HCT116 (cell line): ENCODE measurements around the gene CALHM1. TPM values are rescaled to one million over a fixed set of nuclear protein-coding genes. Genes with fewer than 3 reads are reported as not detected.
"Not testable (repeated sequence)": the region's sequence is repeated elsewhere in the genome, so short reads cannot be mapped to it uniquely, and the experiment has no call there.

Experiments used
- ATAC-seq: fragments of 200-7000 bp; cut with Tn5 transposase; 2 replicates; pipeline ENCODE4 v1.9.1; 2020; ENCODE audit warnings: mild to moderate bottlenecking, moderate library complexity
- BruUV-seq: library from RNA; stranded (reverse); fragments of 400-500 nt; replicated peaks from 2 replicates; lab custom pipeline; 2021; lab: Mats Ljungman, UMichigan
- CTCF ChIA-PET: fragments of 300-600 bp; sonication (Branson Sonifier 250); formaldehyde crosslinking; loops from one replicate; lab custom pipeline; 2021; ENCODE audit warnings: antibody characterized with exemption; lab: Charles Lee
- POLR2A ChIA-PET: fragments of 300-600, 350-600 bp; sonication (Branson Sonifier 250); formaldehyde crosslinking; loops from one replicate; lab custom pipeline; 2021; ENCODE audit warnings: antibody characterized with exemption; lab: Charles Lee
- RAD21 ChIA-PET, 2 experiments: fragments of 300-600 bp; sonication (Branson Sonifier 250); formaldehyde crosslinking; loops; one replicate each; lab custom pipeline; 2023; ENCODE audit warnings: low total read pairs in 2 of 2; ENCODE audit not compliant: uncharacterized antibody in 2 of 2, unreplicated experiment in 2 of 2, low non-redundant PET in 1 of 2; lab: Charles Lee
- DNase-seq: peaks from one replicate; pipeline ENCODE4 v3.0.0-alpha.2; 2010; ENCODE audit warnings: low read depth, low spot score
- H2AFZ ChIP-seq: fragments of 200-600 bp; shearing (Covaris generic), sonication (generic); 2 replicates; pipeline ENCODE4 v1.6.1; 2017; ENCODE audit warnings: low read depth, mixed run types, mixed read lengths, antibody characterized with exemption, low read length; ENCODE audit not compliant: poor library complexity, severe bottlenecking
- H3K27ac ChIP-seq: 2 replicates; pipeline ENCODE4 v1.5.1; 2012; ENCODE audit warnings: low read depth, low read length
- H3K27me3 ChIP-seq: fragments of 200-600 bp; sonication (generic); 2 replicates; pipeline ENCODE4 v1.6.1; 2016; ENCODE audit warnings: mixed run types, low read length, mixed read lengths; ENCODE audit not compliant: insufficient read depth
- H3K36me3 ChIP-seq, 2 experiments: fragments of 200-500 bp in 1 of 2; fragments of 200-600 bp in 1 of 2; sonication (Bioruptor generic) in 1 of 2; sonication (generic) in 1 of 2; 2 replicates each; pipeline versions ENCODE4 v1.5.1 to v1.6.1; 2014 to 2016; ENCODE audit warnings: low read length in 2 of 2, inconsistent platforms in 1 of 2, mixed read lengths in 1 of 2, mixed run types in 1 of 2; ENCODE audit not compliant: insufficient read depth in 2 of 2, control insufficient read depth in 1 of 2
- H3K4me1 ChIP-seq, 2 experiments: fragments of 200-600 bp in 1 of 2; sonication (generic) in 1 of 2; 2 replicates each; pipeline versions ENCODE4 v1.5.1 to v1.6.1; 2012 to 2017; ENCODE audit warnings: low read length in 2 of 2, inconsistent platforms in 1 of 2, mild to moderate bottlenecking in 1 of 2, mixed read lengths in 1 of 2, mixed run types in 1 of 2, moderate library complexity in 1 of 2; ENCODE audit not compliant: insufficient read depth in 2 of 2, control insufficient read depth in 1 of 2
- H3K4me2 ChIP-seq: fragments of 200-600 bp; sonication (generic); 2 replicates; pipeline ENCODE4 v1.6.1; 2017; ENCODE audit warnings: mixed run types, low read length, mixed read lengths
- H3K4me3 ChIP-seq, 2 experiments: fragments of 200-600 bp in 1 of 2; sonication (generic) in 1 of 2; replicated peaks in 1 of 2; 2 replicates each; pipeline ENCODE4 v1.5.1; 2011 to 2016; ENCODE audit warnings: low read length in 2 of 2, control low read depth in 1 of 2, low read depth in 1 of 2, mild to moderate bottlenecking in 1 of 2, mixed read lengths in 1 of 2, mixed run types in 1 of 2
- H3K79me2 ChIP-seq: fragments of 200-600 bp; sonication (generic); 2 replicates; pipeline ENCODE4 v1.6.1; 2017; ENCODE audit warnings: mild to moderate bottlenecking, mixed run types, low read length, moderate library complexity, mixed read lengths; ENCODE audit not compliant: insufficient read depth
- H3K9ac ChIP-seq: fragments of 200-600 bp; sonication (generic); 2 replicates; pipeline ENCODE4 v1.6.1; 2016; ENCODE audit warnings: low read length, mixed read lengths
- H3K9me2 ChIP-seq: fragments of 200-600 bp; sonication (generic), shearing (Covaris generic); 2 replicates; pipeline ENCODE4 v1.6.1; 2017; ENCODE audit warnings: mixed run types, mild to moderate bottlenecking, moderate library complexity; ENCODE audit not compliant: insufficient read depth
- H3K9me3 ChIP-seq, 2 experiments: fragments of 200-500 bp in 1 of 2; fragments of 200-600 bp in 1 of 2; sonication (Bioruptor generic) in 1 of 2; sonication (generic) in 1 of 2; 2 replicates each; pipeline ENCODE4 v1.6.1; 2014 to 2017; ENCODE audit warnings: low read length in 2 of 2, mixed read lengths in 2 of 2, inconsistent platforms in 1 of 2, low read depth in 1 of 2, mild to moderate bottlenecking in 1 of 2, mixed run types in 1 of 2, moderate library complexity in 1 of 2; ENCODE audit not compliant: control insufficient read depth in 1 of 2, insufficient read depth in 1 of 2
- H4K20me1 ChIP-seq: fragments of 200-600 bp; sonication (generic), shearing (Covaris generic); 2 replicates; pipeline ENCODE4 v1.6.1; 2017; ENCODE audit warnings: mixed run types, mild to moderate bottlenecking, moderate library complexity; ENCODE audit not compliant: insufficient read depth
- ELF1 ChIP-seq: IDR thresholded peaks from 2 replicates; pipeline ENCODE4 v1.6.1; 2012; ENCODE audit warnings: low read depth, borderline replicate concordance
- EZH2phosphoT487 ChIP-seq: fragments of 200-600 bp; IDR thresholded peaks from 2 replicates; pipeline ENCODE4 v1.6.1; 2018; ENCODE audit warnings: antibody characterized with exemption, borderline replicate concordance
- MAX ChIP-seq: IDR thresholded peaks from 2 replicates; pipeline ENCODE4 v1.6.1; 2012
- POLR2A ChIP-seq: IDR thresholded peaks from 2 replicates; pipeline ENCODE4 v1.7.0; 2011; ENCODE audit warnings: borderline replicate concordance; ENCODE audit not compliant: insufficient read depth, insufficient read length; ENCODE audit errors: extremely low read depth
- POLR2AphosphoS5 ChIP-seq: IDR thresholded peaks from 2 replicates; pipeline ENCODE4 v1.6.1; 2011; ENCODE audit warnings: mild to moderate bottlenecking, low read depth, low read length, moderate library complexity
- SIN3A ChIP-seq: IDR thresholded peaks from 2 replicates; pipeline ENCODE4 v1.6.1; 2012; ENCODE audit warnings: low read depth
- SP1 ChIP-seq: IDR thresholded peaks from 2 replicates; pipeline ENCODE4 v1.6.1; 2012; ENCODE audit warnings: low read depth
- YY1 ChIP-seq: IDR thresholded peaks from 2 replicates; pipeline ENCODE4 v1.6.1; 2011; ENCODE audit warnings: low read length, low read depth, moderate library complexity, mild to moderate bottlenecking; ENCODE audit not compliant: insufficient replicate concordance; ENCODE audit errors: extremely low read depth
- ZFX ChIP-seq: fragments of 450-650 bp; IDR thresholded peaks from 2 replicates; pipeline ENCODE4 v1.6.1; 2017
- ZNF274 ChIP-seq: fragments of 200-500 bp; sonication (Bioruptor generic); IDR thresholded peaks from 2 replicates; pipeline ENCODE4 v1.6.1; 2014; ENCODE audit warnings: mild to moderate bottlenecking, low read depth, low read length, inconsistent platforms
- intact Hi-C: fragments of 100-400 bp; cut with micrococcal nuclease; formaldehyde crosslinking; loops from 2 replicates; pipeline ENCODE4 v1.10.0; 2022
- total RNA-seq: library from RNA; stranded (reverse); gene quantifications from one replicate; pipeline ENCODE4 v1.2.1, GENCODE V29; 2021; ENCODE audit not compliant: unreplicated experiment
- TF ChIP-seq, protein P1 (sequence below), 3 experiments: fragments of 200-600 bp in 1 of 3; sonication (generic) in 1 of 3; IDR thresholded peaks in 2 of 3; conservative IDR thresholded peaks in 1 of 3; 2 replicates each; pipeline ENCODE4 v1.5.1; 2012 to 2017; ENCODE audit warnings: low read depth in 2 of 3, low read length in 2 of 3, antibody characterized with exemption in 1 of 3, borderline replicate concordance in 1 of 3, control low read depth in 1 of 3, mild to moderate bottlenecking in 1 of 3, mixed read lengths in 1 of 3, mixed run types in 1 of 3, moderate library complexity in 1 of 3; ENCODE audit not compliant: insufficient read depth in 1 of 3

CALHM1 gene
- total RNA-seq, 1 experiment from 2014 or later = not detected

GRCh38 chr10:103417601-103418000 lies 41.1 kb downstream of the CALHM1 start:
- H3K4me3 ChIP-seq = no peak overlapping the region
- no peak for ATAC-seq
- intact Hi-C loops = loop anchor here (1.0 to 2.0 kb wide), 2 partner anchors 65 to 269 kb away; no protein-coding TSS in a partner anchor
- no TSS peak for BruUV-seq
- DNase-seq = no peak
- no peak overlapping the region for H2AFZ ChIP-seq
- no peaks in the 10 kb centered on the region for H3K4me1 ChIP-seq
- CTCF ChIA-PET = interaction anchor here (1.0 to 1.5 kb wide), 4 partner anchors 63 to 175 kb away, joined by 3 to 4 read pairs (median 4); no protein-coding TSS in a partner anchor
- H3K9me2 ChIP-seq = no peaks in the 10 kb centered on the region
- peaks cover 63% of the 10 kb centered on the region; the same call in 1 of the 2 replicates for H3K79me2 ChIP-seq
- no peaks in the 10 kb centered on the region for H3K27me3 ChIP-seq
- H3K27ac ChIP-seq = no peak overlapping the region
- H3K9ac ChIP-seq = no peak overlapping the region
- H3K4me2 ChIP-seq = no peak overlapping the region
- H3K9me3 ChIP-seq = no peaks in the 10 kb centered on the region
- H3K36me3 ChIP-seq = peaks cover 70 to 93% of the 10 kb centered on the region in 2 experiments
- peaks cover 8% of the 10 kb centered on the region; the same call in 1 of the 2 replicates for H4K20me1 ChIP-seq
- TF ChIP-seq ZNF274 (no peak), MAX (no peak), ZFX (no peak), ELF1 (no peak), YY1 (no peak), SP1 (no peak), SIN3A (no peak), POLR2A (no peak), POLR2AphosphoS5 (no peak), EZH2phosphoT487 (no peak)
- TF ChIP-seq, protein P1, sequence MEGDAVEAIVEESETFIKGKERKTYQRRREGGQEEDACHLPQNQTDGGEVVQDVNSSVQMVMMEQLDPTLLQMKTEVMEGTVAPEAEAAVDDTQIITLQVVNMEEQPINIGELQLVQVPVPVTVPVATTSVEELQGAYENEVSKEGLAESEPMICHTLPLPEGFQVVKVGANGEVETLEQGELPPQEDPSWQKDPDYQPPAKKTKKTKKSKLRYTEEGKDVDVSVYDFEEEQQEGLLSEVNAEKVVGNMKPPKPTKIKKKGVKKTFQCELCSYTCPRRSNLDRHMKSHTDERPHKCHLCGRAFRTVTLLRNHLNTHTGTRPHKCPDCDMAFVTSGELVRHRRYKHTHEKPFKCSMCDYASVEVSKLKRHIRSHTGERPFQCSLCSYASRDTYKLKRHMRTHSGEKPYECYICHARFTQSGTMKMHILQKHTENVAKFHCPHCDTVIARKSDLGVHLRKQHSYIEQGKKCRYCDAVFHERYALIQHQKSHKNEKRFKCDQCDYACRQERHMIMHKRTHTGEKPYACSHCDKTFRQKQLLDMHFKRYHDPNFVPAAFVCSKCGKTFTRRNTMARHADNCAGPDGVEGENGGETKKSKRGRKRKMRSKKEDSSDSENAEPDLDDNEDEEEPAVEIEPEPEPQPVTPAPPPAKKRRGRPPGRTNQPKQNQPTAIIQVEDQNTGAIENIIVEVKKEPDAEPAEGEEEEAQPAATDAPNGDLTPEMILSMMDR (IDR thresholded peaks at IDR 0.05 in 2 of 3, conservative IDR thresholded peaks at IDR 0.05 in 1 of 3; ENCODE audit: borderline replicate concordance in 1 of 3, insufficient read depth in 1 of 3, low read depth in 2 of 3, low read length in 2 of 3) = no peak
- TF ChIP-seq, all 23 proteins: peak for 0
- POLR2A ChIA-PET = no interaction called here
- RAD21 ChIA-PET = no interaction called here

GRCh38 chr10:103417148-103417469 lies 41.6 kb downstream of the CALHM1 start:
- Histone ChIP-seq H3K36me3 (peaks cover 69 to 90% of the 10 kb centered on the region in 2 experiments), H3K79me2 (peaks cover 58% of the 10 kb centered on the region; the same call in 1 of the 2 replicates)
- H3K4me1 ChIP-seq, H3K4me3 ChIP-seq, H3K9me2 ChIP-seq, H2AFZ ChIP-seq, H4K20me1 ChIP-seq, DNase-seq, BruUV-seq, H3K27me3 ChIP-seq, H3K9me3 ChIP-seq, H3K27ac ChIP-seq, ATAC-seq, RAD21 ChIA-PET, H3K9ac ChIP-seq, H3K4me2 ChIP-seq: not testable (repeated sequence)
- POLR2A ChIA-PET = interaction anchor here (1.0 kb wide), 1 partner anchor 68 kb away, joined by 3 read pairs; no protein-coding TSS in a partner anchor
- intact Hi-C loops = loop anchor here (1.0 to 2.0 kb wide), 2 partner anchors 65 to 270 kb away; no protein-coding TSS in a partner anchor
- CTCF ChIA-PET = interaction anchor here (1.0 to 2.3 kb wide), 5 partner anchors 10 to 176 kb away, joined by 3 to 7 read pairs (median 4); no protein-coding TSS in a partner anchor
